K562 (cell line): Measurements from ENCODE around the gene DYRK1A. TPM values are rescaled to one million over a fixed set of nuclear protein-coding genes. Genes with fewer than 3 reads are reported as not detected.

Experiments
- ATAC-seq: fragments of 200-7000 bp; cut with Tn5 transposase; 3 replicates; pipeline ENCODE4 v1.9.1; 2020; ENCODE audit warnings: moderate library complexity
- BruUV-seq: library from RNA; stranded (reverse); fragments of 400-500 nt; replicated peaks from 2 replicates; lab custom pipeline; 2021; lab: Mats Ljungman, UMichigan
- CTCF ChIA-PET: fragments of 300-600 bp; formaldehyde crosslinking; extraction: SDS; loops from one replicate; lab custom pipeline; 2021; ENCODE audit warnings: low intra/inter-chr PET ratio; lab: Yijun Ruan, JAX
- POLR2A ChIA-PET: fragments of 300-600, 350-650 bp; sonication (Branson Sonifier 250); formaldehyde crosslinking; extraction: SDS; loops from one replicate; lab custom pipeline; 2021; ENCODE audit warnings: antibody characterized with exemption, inconsistent platforms; lab: Yijun Ruan, JAX
- DNase-seq, 4 experiments: peaks; one replicate each; pipeline versions ENCODE4 v3.0.0 to v3.0.0-alpha.2; 2011 to 2018; ENCODE audit warnings: low spot score in 3 of 4, mixed read lengths in 3 of 4; ENCODE audit errors: extremely low read depth in 1 of 4
- FAIRE-seq: peaks from 2 replicates; lab custom pipeline; 2011; peaks lifted over from hg19 to GRCh38; lab: Jason Lieb, UNC
- H2AFZ ChIP-seq: 2 replicates; pipeline ENCODE4 v1.6.0; 2011; ENCODE audit warnings: low read depth, low read length, control low read depth, inconsistent platforms
- H3K27ac ChIP-seq: fragments of 200-600 bp; 3 replicates; pipeline ENCODE4 v1.8.0; 2011; ENCODE audit warnings: low read depth, mild to moderate bottlenecking, control low read depth, inconsistent platforms, low read length, moderate library complexity, mixed read lengths; ENCODE audit errors: extremely low read depth
- H3K27me3 ChIP-seq, 2 experiments: fragments of 300-600 bp in 1 of 2; 2 replicates in 1 of 2; 3 replicates in 1 of 2; pipeline versions ENCODE4 v1.6.0 to v1.8.0; 2011; ENCODE audit warnings: inconsistent platforms in 2 of 2, low read length in 2 of 2, mild to moderate bottlenecking in 1 of 2, mixed read lengths in 1 of 2, moderate library complexity in 1 of 2; ENCODE audit not compliant: control insufficient read depth in 2 of 2, insufficient read depth in 2 of 2
- H3K36me3 ChIP-seq: fragments of 300-600 bp; 3 replicates; pipeline ENCODE4 v1.8.0; 2011; ENCODE audit warnings: mild to moderate bottlenecking, low read length, inconsistent platforms; ENCODE audit not compliant: control insufficient read depth, insufficient read depth
- H3K4me1 ChIP-seq, 2 experiments: fragments of 200-600 bp in 1 of 2; replicated peaks in 1 of 2; 2 replicates in 1 of 2; 3 replicates in 1 of 2; pipeline versions ENCODE4 v1.5.1 to v1.8.0; 2011; ENCODE audit warnings: inconsistent platforms in 2 of 2, low read length in 2 of 2, mild to moderate bottlenecking in 1 of 2, mixed read lengths in 1 of 2, moderate library complexity in 1 of 2; ENCODE audit not compliant: control insufficient read depth in 2 of 2, insufficient read depth in 2 of 2
- H3K4me2 ChIP-seq: 2 replicates; pipeline ENCODE4 v1.6.1; 2011; ENCODE audit warnings: low read length, control low read depth, inconsistent platforms, mixed read lengths; ENCODE audit not compliant: insufficient read depth
- H3K4me3 ChIP-seq: fragments of 200-600 bp; sonication (generic), shearing (Covaris generic); 2 replicates; pipeline ENCODE4 v1.5.1; 2016; ENCODE audit warnings: control low read depth, inconsistent platforms
- H3K79me2 ChIP-seq: fragments of 200-600 bp; 3 replicates; pipeline ENCODE4 v1.8.0; 2011; ENCODE audit warnings: low read length, inconsistent platforms; ENCODE audit not compliant: control insufficient read depth, insufficient read depth
- H3K9ac ChIP-seq, 2 experiments: 2 replicates each; pipeline versions ENCODE4 v1.6.0 to v1.6.1; 2011; ENCODE audit warnings: low read depth in 2 of 2, low read length in 2 of 2, control low read depth in 1 of 2, inconsistent platforms in 1 of 2, mild to moderate bottlenecking in 1 of 2, mixed read lengths in 1 of 2; ENCODE audit not compliant: insufficient read depth in 1 of 2
- H3K9me1 ChIP-seq: one replicate; pipeline ENCODE4 v1.6.0; 2011; ENCODE audit warnings: inconsistent platforms, mild to moderate bottlenecking, low read length, moderate library complexity; ENCODE audit not compliant: control insufficient read depth, insufficient read depth
- H3K9me3 ChIP-seq: replicated peaks from 2 replicates; pipeline ENCODE4 v1.5.1; 2011; ENCODE audit warnings: low read depth, low read length, inconsistent platforms; ENCODE audit not compliant: control insufficient read depth, insufficient read depth
- H4K20me1 ChIP-seq: replicated peaks from 2 replicates; pipeline ENCODE4 v1.6.1; 2011; ENCODE audit warnings: low read length, inconsistent platforms, mixed read lengths; ENCODE audit not compliant: control insufficient read depth, insufficient read depth
- C11orf30 ChIP-seq: fragments of 450-650 bp; IDR thresholded peaks from 2 replicates; pipeline ENCODE4 v1.6.1; 2016; ENCODE audit warnings: low read depth, mild to moderate bottlenecking
- DDX20 ChIP-seq: fragments of 450-650 bp; IDR thresholded peaks from 2 replicates; pipeline ENCODE4 v1.6.1; 2016; ENCODE audit warnings: missing genetic modification characterization, low read depth, mild to moderate bottlenecking, missing compliant biosample characterization, moderate library complexity
- MAFF ChIP-seq: IDR thresholded peaks from 2 replicates; pipeline ENCODE4 v1.6.1; 2012; ENCODE audit warnings: low read length, improper control_type of control experiment
- MAFG ChIP-seq: fragments of 450-650 bp; conservative IDR thresholded peaks from 2 replicates; pipeline ENCODE4 v1.6.1; 2016; ENCODE audit warnings: missing genetic modification characterization, missing compliant biosample characterization
- MAFK ChIP-seq: IDR thresholded peaks from 2 replicates; pipeline ENCODE4 v1.6.1; 2011; ENCODE audit warnings: low read length, improper control_type of control experiment
- POLR2AphosphoS5 ChIP-seq: IDR thresholded peaks from 2 replicates; pipeline ENCODE4 v1.6.1; 2011; ENCODE audit warnings: mild to moderate bottlenecking, low read depth, low read length, moderate library complexity; ENCODE audit not compliant: control insufficient read depth, insufficient read depth
- TBL1XR1 ChIP-seq, 2 experiments: IDR thresholded peaks; 2 replicates each; pipeline ENCODE4 v1.6.1; 2012; ENCODE audit warnings: improper control_type of control experiment in 2 of 2, low read length in 2 of 2, mild to moderate bottlenecking in 1 of 2
- ZNF316 ChIP-seq: fragments of 450-650 bp; IDR thresholded peaks from 2 replicates; pipeline ENCODE4 v1.6.1; 2016
- ZNF717 ChIP-seq: fragments of 250-450 bp; sonication (Bioruptor Pico); IDR thresholded peaks from 2 replicates; pipeline ENCODE4 v1.5.0; 2021
- ZNF785 ChIP-seq: fragments of 250-450 bp; sonication (Bioruptor Pico); IDR thresholded peaks from 2 replicates; pipeline ENCODE4 v1.4.0; 2020; ENCODE audit warnings: mild to moderate bottlenecking
- ZSCAN29 ChIP-seq: fragments of 450-650 bp; IDR thresholded peaks from 2 replicates; pipeline ENCODE4 v1.6.1; 2017
- WGBS: fragments of 100-300 bp; shearing (Covaris generic); methylation state at CpG from one replicate; pipeline ENCODE4 v1.1.6; 2016; ENCODE audit warnings: low coverage, mixed read lengths; ENCODE audit not compliant: insufficient coverage; ENCODE audit errors: missing lambda C conversion rate; 5-methylcytosine and 5-hydroxymethylcytosine counted together
- in situ Hi-C: fragments of 300-500 bp; cut with MboI; formaldehyde crosslinking; loops from 4 replicates; pipeline ENCODE4 v1.15.0; 2018; ENCODE audit warnings: inconsistent platforms, mixed read lengths
- intact Hi-C: fragments of 100-400 bp; cut with micrococcal nuclease; formaldehyde crosslinking; loops from 2 replicates; pipeline ENCODE4 v1.14.2; 2022
- polyA plus RNA-seq, 8 experiments: library from polyadenylated mRNA; depleted of rRNA in 4 of 8; stranded (reverse) in 5 of 8; unstranded in 3 of 8; fragments of >200 nt; fragmentation: Nextera tagmentation in 2 of 8; fragmentation: Illumina TruSeq in 1 of 8; extraction: Ambion mirVana in 2 of 8; extraction: Trizol in 1 of 8; gene quantifications; 2 replicates each; pipeline versions ENCODE4 v1.2.1 to v1.2.3, GENCODE V29; 2011 to 2014; ENCODE audit warnings: inconsistent platforms in 1 of 8, missing spikeins in 1 of 8
- total RNA-seq, 7 experiments: library from RNA; depleted of rRNA in 6 of 7; stranded (reverse); fragments of >200 nt in 6 of 7; fragmentation: Illumina TruSeq in 2 of 7; extraction: Trizol in 2 of 7; gene quantifications; 2 replicates each; pipeline versions ENCODE4 v1.2.1 to v1.2.3, GENCODE V29; 2011 to 2021; ENCODE audit warnings: low replicate concordance in 1 of 7
- TF ChIP-seq, protein P1 (sequence below): fragments of 250-450 bp; sonication (Bioruptor Pico); IDR thresholded peaks from 2 replicates; pipeline ENCODE4 v1.8.0; 2022; ENCODE audit warnings: moderate library complexity, mild to moderate bottlenecking, inconsistent platforms

The DYRK1A gene
- total and polyA plus RNA-seq, 9 of the 15 experiments (the other 6 are each of a cell fraction or from before 2014, with no cell fraction given), result 3.7 to 64.8 (median 42.3) TPM

DNA sequence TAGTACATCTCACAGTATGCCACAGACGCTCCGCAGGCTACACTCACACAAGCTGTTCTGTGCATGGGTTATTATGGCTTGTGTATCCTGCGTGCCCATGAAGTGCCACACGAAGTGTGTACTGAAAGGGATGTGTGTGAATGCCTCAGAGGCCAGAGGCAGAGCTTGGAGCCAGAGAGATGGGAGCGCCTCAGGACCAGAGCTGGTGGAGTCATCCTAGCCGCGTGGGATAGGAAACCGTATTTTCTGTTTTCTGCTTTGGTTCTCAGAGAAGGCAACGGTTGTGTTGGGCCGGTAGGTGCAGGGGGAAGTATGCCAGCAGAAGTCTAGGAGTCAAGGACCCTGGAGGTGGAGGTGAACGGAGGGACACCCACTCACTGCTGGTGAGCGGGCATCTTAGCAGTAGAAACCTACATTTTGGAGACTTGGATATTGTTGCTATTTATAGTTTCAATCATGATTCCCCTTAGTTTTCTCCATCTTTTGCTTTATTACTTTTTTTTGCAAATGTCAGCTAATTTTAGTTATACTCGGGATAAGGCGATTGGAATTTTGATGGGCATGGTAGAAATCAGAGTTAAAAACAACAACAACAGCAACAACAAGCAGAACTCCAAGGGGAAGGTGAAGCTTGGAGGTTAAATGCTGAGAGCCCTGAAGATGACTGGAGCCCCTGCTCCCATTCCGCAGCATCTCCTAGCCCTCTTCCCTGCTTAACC lies 188.2 kb downstream of the DYRK1A start:
- no TSS peak for BruUV-seq
- POLR2A ChIA-PET, result interaction anchor here (0.6 to 4.1 kb wide), 6 partner anchors 9 to 1322 kb away, joined by 3 to 26 read pairs (median 4); no protein-coding TSS in a partner anchor

More for the DNA sequence above, 188.2 kb downstream of the DYRK1A start:
- Histone ChIP-seq H3K9me3 (peaks cover 10% of the 10 kb centered on the region), H3K79me2 (no peaks in the 10 kb centered on the region), H3K4me3 (no peak overlapping the region), H3K27ac (no peak overlapping the region), H3K4me2 (no peak overlapping the region), H2AFZ (no peak overlapping the region), H4K20me1 (no peaks in the 10 kb centered on the region; the same call in 1 of the 2 replicates), H3K36me3 (no peaks in the 10 kb centered on the region), H3K4me1 (peaks cover 21 to 22% of the 10 kb centered on the region in 2 experiments), H3K9me1 (no peaks in the 10 kb centered on the region), H3K9ac (no peak overlapping the region), H3K27me3 (peaks cover 3 to 4% of the 10 kb centered on the region in 2 experiments; a peak in 1 of 5 replicates)
- TF ChIP-seq ZSCAN29, result no peak
- peak; percentile 83 for TF ChIP-seq C11orf30
- peak; percentile 75 for TF ChIP-seq MAFG (tag)
- no peak for TF ChIP-seq ZNF717 (CRISPR knock-in tag)
- peak; percentile 86 for TF ChIP-seq MAFF
- TF ChIP-seq, protein P1, sequence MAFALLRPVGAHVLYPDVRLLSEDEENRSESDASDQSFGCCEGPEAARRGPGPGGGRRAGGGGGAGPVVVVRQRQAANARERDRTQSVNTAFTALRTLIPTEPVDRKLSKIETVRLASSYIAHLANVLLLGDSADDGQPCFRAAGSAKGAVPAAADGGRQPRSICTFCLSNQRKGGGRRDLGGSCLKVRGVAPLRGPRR, result no peak
- no peak for TF ChIP-seq DDX20 (tag)
- no peak for TF ChIP-seq POLR2AphosphoS5
- TF ChIP-seq ZNF316, result peak; percentile 93
- TF ChIP-seq TBL1XR1 (IDR thresholded peaks at IDR 0.05; ENCODE audit: low read length in 2 of 2), result no peak
- peak; percentile 85 for TF ChIP-seq MAFK
- TF ChIP-seq ZNF785 (CRISPR knock-in tag), result no peak
- ATAC-seq, result no peak
- intact Hi-C loops (no loop called here), in situ Hi-C loops (no loop called here)
- CTCF ChIA-PET, result no interaction called here
- no peak for FAIRE-seq
- 37% methylated on average over 15 of the region's 15 CpGs for WGBS
- no peak for DNase-seq
